Liver (tissue), 3 donors: ENCODE results near the gene MIF4GD.

Experiments used
- EGR1 ChIP-seq, 2 donors: IDR thresholded peaks; 2 replicates each; pipeline ENCODE4 v1.6.1; 2016 to 2018; ENCODE audit warnings: antibody characterized with exemption in 2 of 2, low read depth in 2 of 2
- FOXA1 ChIP-seq: IDR thresholded peaks from 2 replicates; pipeline ENCODE4 v1.6.1; 2016; ENCODE audit warnings: antibody characterized with exemption
- GABPA ChIP-seq, 2 donors: IDR thresholded peaks in 1 of 2; conservative IDR thresholded peaks in 1 of 2; 2 replicates each; pipeline ENCODE4 v1.6.1; 2016; ENCODE audit warnings: antibody characterized with exemption in 2 of 2, mild to moderate bottlenecking in 1 of 2, moderate library complexity in 1 of 2
- HNF4G ChIP-seq: IDR thresholded peaks from 2 replicates; pipeline ENCODE4 v1.6.1; 2016; ENCODE audit warnings: antibody characterized with exemption
- JUND ChIP-seq, 2 donors: IDR thresholded peaks; 2 replicates each; pipeline ENCODE4 v1.6.1; 2016; ENCODE audit warnings: antibody characterized with exemption in 2 of 2
- RAD21 ChIP-seq, 2 donors: IDR thresholded peaks; 2 replicates each; pipeline ENCODE4 v1.6.1; 2016; ENCODE audit warnings: antibody characterized with exemption in 2 of 2, mild to moderate bottlenecking in 2 of 2
- REST ChIP-seq: IDR thresholded peaks from 2 replicates; pipeline ENCODE4 v1.6.1; 2016; ENCODE audit warnings: antibody characterized with exemption, mild to moderate bottlenecking
- SP1 ChIP-seq: IDR thresholded peaks from 2 replicates; pipeline ENCODE4 v1.6.1; 2018; ENCODE audit warnings: antibody characterized with exemption, mild to moderate bottlenecking
- TAF1 ChIP-seq: conservative IDR thresholded peaks from 2 replicates; pipeline ENCODE4 v1.6.1; 2016; ENCODE audit warnings: antibody characterized with exemption, mild to moderate bottlenecking
- YY1 ChIP-seq: IDR thresholded peaks from 2 replicates; pipeline ENCODE4 v1.6.1; 2016; ENCODE audit warnings: antibody characterized with exemption, mild to moderate bottlenecking
- TF ChIP-seq, protein P1 (sequence below): fragments of 150-350 bp; IDR thresholded peaks from 2 replicates; pipeline ENCODE4 v1.5.1; 2017; ENCODE audit warnings: improper control_type of control experiment, low read depth, low read length; ENCODE audit not compliant: missing input control
- TF ChIP-seq, protein P2 (sequence below): IDR thresholded peaks from 2 replicates; pipeline ENCODE4 v1.6.1; 2016; ENCODE audit warnings: antibody characterized with exemption
- TF ChIP-seq, protein P3 (sequence below): IDR thresholded peaks from 2 replicates; pipeline ENCODE4 v1.6.1; 2016; ENCODE audit warnings: antibody characterized with exemption
- donor health status: healthy.
- donor health status: healthy.

DNA sequence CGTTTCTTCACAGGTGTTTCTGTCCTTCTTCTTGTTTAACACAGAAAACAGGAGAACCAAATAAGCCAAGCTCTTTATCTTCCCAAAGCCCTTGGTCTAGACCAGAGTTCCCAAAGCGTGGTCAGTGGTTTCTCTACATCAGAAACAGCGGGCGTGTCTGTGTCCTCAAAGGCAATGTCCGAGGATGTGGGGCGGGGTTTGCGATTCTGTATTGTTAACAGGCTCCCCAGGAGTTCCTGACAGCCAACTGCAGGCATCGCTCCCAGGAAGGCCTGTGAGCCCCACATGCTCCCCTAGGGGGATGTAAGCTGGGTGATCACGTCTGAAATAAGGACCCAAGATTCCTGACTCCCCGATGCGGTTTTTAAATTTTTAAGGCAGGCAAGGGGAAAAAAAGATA, 46.6 kb upstream of the MIF4GD start:
- TF ChIP-seq, protein P1, sequence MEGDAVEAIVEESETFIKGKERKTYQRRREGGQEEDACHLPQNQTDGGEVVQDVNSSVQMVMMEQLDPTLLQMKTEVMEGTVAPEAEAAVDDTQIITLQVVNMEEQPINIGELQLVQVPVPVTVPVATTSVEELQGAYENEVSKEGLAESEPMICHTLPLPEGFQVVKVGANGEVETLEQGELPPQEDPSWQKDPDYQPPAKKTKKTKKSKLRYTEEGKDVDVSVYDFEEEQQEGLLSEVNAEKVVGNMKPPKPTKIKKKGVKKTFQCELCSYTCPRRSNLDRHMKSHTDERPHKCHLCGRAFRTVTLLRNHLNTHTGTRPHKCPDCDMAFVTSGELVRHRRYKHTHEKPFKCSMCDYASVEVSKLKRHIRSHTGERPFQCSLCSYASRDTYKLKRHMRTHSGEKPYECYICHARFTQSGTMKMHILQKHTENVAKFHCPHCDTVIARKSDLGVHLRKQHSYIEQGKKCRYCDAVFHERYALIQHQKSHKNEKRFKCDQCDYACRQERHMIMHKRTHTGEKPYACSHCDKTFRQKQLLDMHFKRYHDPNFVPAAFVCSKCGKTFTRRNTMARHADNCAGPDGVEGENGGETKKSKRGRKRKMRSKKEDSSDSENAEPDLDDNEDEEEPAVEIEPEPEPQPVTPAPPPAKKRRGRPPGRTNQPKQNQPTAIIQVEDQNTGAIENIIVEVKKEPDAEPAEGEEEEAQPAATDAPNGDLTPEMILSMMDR: no peak
- TF ChIP-seq, protein P2, sequence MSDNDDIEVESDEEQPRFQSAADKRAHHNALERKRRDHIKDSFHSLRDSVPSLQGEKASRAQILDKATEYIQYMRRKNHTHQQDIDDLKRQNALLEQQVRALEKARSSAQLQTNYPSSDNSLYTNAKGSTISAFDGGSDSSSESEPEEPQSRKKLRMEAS: no peak
- TF ChIP-seq REST: no peak
- TF ChIP-seq EGR1 (IDR thresholded peaks at IDR 0.05; ENCODE audit: low read depth in 2 of 2): no peak
- TF ChIP-seq TAF1: no peak
- TF ChIP-seq, protein P3, sequence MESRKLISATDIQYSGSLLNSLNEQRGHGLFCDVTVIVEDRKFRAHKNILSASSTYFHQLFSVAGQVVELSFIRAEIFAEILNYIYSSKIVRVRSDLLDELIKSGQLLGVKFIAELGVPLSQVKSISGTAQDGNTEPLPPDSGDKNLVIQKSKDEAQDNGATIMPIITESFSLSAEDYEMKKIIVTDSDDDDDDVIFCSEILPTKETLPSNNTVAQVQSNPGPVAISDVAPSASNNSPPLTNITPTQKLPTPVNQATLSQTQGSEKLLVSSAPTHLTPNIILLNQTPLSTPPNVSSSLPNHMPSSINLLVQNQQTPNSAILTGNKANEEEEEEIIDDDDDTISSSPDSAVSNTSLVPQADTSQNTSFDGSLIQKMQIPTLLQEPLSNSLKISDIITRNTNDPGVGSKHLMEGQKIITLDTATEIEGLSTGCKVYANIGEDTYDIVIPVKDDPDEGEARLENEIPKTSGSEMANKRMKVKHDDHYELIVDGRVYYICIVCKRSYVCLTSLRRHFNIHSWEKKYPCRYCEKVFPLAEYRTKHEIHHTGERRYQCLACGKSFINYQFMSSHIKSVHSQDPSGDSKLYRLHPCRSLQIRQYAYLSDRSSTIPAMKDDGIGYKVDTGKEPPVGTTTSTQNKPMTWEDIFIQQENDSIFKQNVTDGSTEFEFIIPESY: no peak
- TF ChIP-seq YY1: no peak
- no peak for TF ChIP-seq SP1
- TF ChIP-seq HNF4G: no peak
- TF ChIP-seq RAD21 (IDR thresholded peaks at IDR 0.05): no peak
- TF ChIP-seq JUND (IDR thresholded peaks at IDR 0.05): no peak
- no peak for TF ChIP-seq GABPA (IDR thresholded peaks at IDR 0.05 in 1 of 2, conservative IDR thresholded peaks at IDR 0.05 in 1 of 2)
- no peak for TF ChIP-seq FOXA1
